Endothelial cell of umbilical vein (primary cell): ENCODE measurements around the gene TBC1D9. TPM values are rescaled to one million over a fixed set of nuclear protein-coding genes. Genes with fewer than 3 reads are reported as not detected.
A peak's percentile ranks its signal among the peaks of the same experiment; 100 is the strongest.

Source experiments
- BruUV-seq: library from RNA; stranded (reverse); fragments of 400-500 nt; replicated peaks from 2 replicates; lab custom pipeline; 2021; lab: Mats Ljungman, UMichigan
- CTCF ChIA-PET: fragments of 300-600, 350-600 bp; sonication (Branson Sonifier 250); formaldehyde crosslinking; loops from one replicate; lab custom pipeline; 2021; ENCODE audit warnings: antibody characterized with exemption, inconsistent platforms; lab: Charles Lee
- POLR2A ChIA-PET: fragments of 300-600, 350-600 bp; sonication (Branson Sonifier 250); formaldehyde crosslinking; loops from one replicate; lab custom pipeline; 2021; ENCODE audit warnings: antibody characterized with exemption, inconsistent platforms; lab: Charles Lee
- DNase-seq: peaks from one replicate; pipeline ENCODE4 v3.0.0-alpha.2; 2011; ENCODE audit warnings: low read depth, low spot score
- FAIRE-seq: peaks from 2 replicates; lab custom pipeline; 2011; peaks lifted over from hg19 to GRCh38; lab: Jason Lieb, UNC
- H2AFZ ChIP-seq: 2 replicates; pipeline ENCODE4 v1.6.0; 2012; ENCODE audit warnings: low read depth, low read length, control low read depth, inconsistent platforms
- H3K27ac ChIP-seq: 2 replicates; pipeline ENCODE4 v1.5.1; 2011; ENCODE audit warnings: low read depth, mild to moderate bottlenecking, control low read depth, low read length, moderate library complexity; ENCODE audit not compliant: insufficient read depth
- H3K27me3 ChIP-seq, 2 experiments: 2 replicates each; pipeline versions ENCODE4 v1.6.0 to v1.6.1; 2011; ENCODE audit warnings: low read length in 2 of 2, mixed read lengths in 1 of 2; ENCODE audit not compliant: control insufficient read depth in 2 of 2, insufficient read depth in 2 of 2
- H3K36me3 ChIP-seq, 2 experiments: 2 replicates in 1 of 2; 3 replicates in 1 of 2; pipeline ENCODE4 v1.5.1; 2011; ENCODE audit warnings: low read length in 2 of 2, mild to moderate bottlenecking in 1 of 2, moderate library complexity in 1 of 2; ENCODE audit not compliant: control insufficient read depth in 2 of 2, insufficient read depth in 2 of 2; ENCODE audit errors: extremely low read depth in 1 of 2
- H3K4me1 ChIP-seq: 3 replicates; pipeline ENCODE4 v1.5.1; 2011; ENCODE audit warnings: mild to moderate bottlenecking, low read length; ENCODE audit not compliant: control insufficient read depth, insufficient read depth; ENCODE audit errors: extremely low read depth
- H3K4me2 ChIP-seq: 2 replicates; pipeline ENCODE4 v1.6.1; 2011; ENCODE audit warnings: low read length, control low read depth, mixed read lengths; ENCODE audit not compliant: insufficient read depth
- H3K4me3 ChIP-seq, 3 experiments: fragments of 200-600 bp in 1 of 3; sonication (generic), shearing (Covaris generic) in 1 of 3; replicated peaks in 1 of 3; 2 replicates each; pipeline ENCODE4 v1.5.1; 2011 to 2016; ENCODE audit warnings: control low read depth in 3 of 3, low read length in 3 of 3, mild to moderate bottlenecking in 2 of 3, inconsistent platforms in 1 of 3, low read depth in 1 of 3, moderate library complexity in 1 of 3; ENCODE audit not compliant: insufficient read depth in 1 of 3
- H3K79me2 ChIP-seq: 2 replicates; pipeline ENCODE4 v1.6.0; 2012; ENCODE audit warnings: low read length, inconsistent platforms; ENCODE audit not compliant: control insufficient read depth, insufficient read depth
- H3K9ac ChIP-seq: replicated peaks from 2 replicates; pipeline ENCODE3; 2011; ENCODE audit warnings: low read length, control low read depth; ENCODE audit not compliant: insufficient read depth; ENCODE audit errors: extremely low read depth
- H3K9me1 ChIP-seq: replicated peaks from 3 replicates; pipeline ENCODE4 v1.6.0; 2011; ENCODE audit warnings: mild to moderate bottlenecking, low read length; ENCODE audit not compliant: control insufficient read depth, insufficient read depth; ENCODE audit errors: extremely low read depth
- H3K9me3 ChIP-seq: replicated peaks from 2 replicates; pipeline ENCODE4 v1.5.1; 2012; ENCODE audit warnings: low read length, inconsistent platforms; ENCODE audit not compliant: control insufficient read depth, insufficient read depth
- H4K20me1 ChIP-seq: replicated peaks from 2 replicates; pipeline ENCODE3; 2011; ENCODE audit warnings: mild to moderate bottlenecking, low read length; ENCODE audit not compliant: control insufficient read depth, insufficient read depth; ENCODE audit errors: extremely low read depth
- CTCF ChIP-seq, 2 donors: IDR thresholded peaks; 1 replicate in 1 of 2; 2 replicates in 1 of 2; pipeline ENCODE4 v1.5.1; 2011; ENCODE audit warnings: low read length in 2 of 2, mild to moderate bottlenecking in 2 of 2, moderate library complexity in 2 of 2, control low read depth in 1 of 2, inconsistent platforms in 1 of 2, low read depth in 1 of 2; ENCODE audit not compliant: insufficient read depth in 1 of 2; ENCODE audit errors: extremely low read depth in 1 of 2
- EZH2 ChIP-seq: IDR thresholded peaks from 2 replicates; pipeline ENCODE4 v1.6.1; 2012; ENCODE audit warnings: borderline replicate concordance, low read depth, mild to moderate bottlenecking, moderate library complexity, low read length, inconsistent platforms; ENCODE audit not compliant: severe bottlenecking
- FOS ChIP-seq: IDR thresholded peaks from 2 replicates; pipeline ENCODE4 v1.6.1; 2011; ENCODE audit warnings: mild to moderate bottlenecking, low read length, moderate library complexity, borderline replicate concordance; ENCODE audit not compliant: insufficient read depth
- GATA2 ChIP-seq: IDR thresholded peaks from 2 replicates; pipeline ENCODE4 v1.7.0; 2011; ENCODE audit warnings: low read depth, mild to moderate bottlenecking, moderate library complexity, mixed read lengths, low read length; ENCODE audit not compliant: insufficient read length, insufficient read depth
- JUN ChIP-seq: IDR thresholded peaks from 2 replicates; pipeline ENCODE4 v1.6.1; 2011; ENCODE audit warnings: borderline replicate concordance, low read depth; ENCODE audit not compliant: insufficient read length, insufficient read depth
- MAX ChIP-seq: IDR thresholded peaks from 2 replicates; pipeline ENCODE4 v1.6.1; 2011; ENCODE audit not compliant: insufficient read depth, insufficient read length
- MYC ChIP-seq: IDR thresholded peaks from one replicate; pipeline ENCODE4 v1.6.1; 2011; ENCODE audit warnings: mild to moderate bottlenecking, low read depth, low read length
- POLR2A ChIP-seq: IDR thresholded peaks from 2 replicates; pipeline ENCODE4 v1.6.1; 2012; ENCODE audit warnings: low read depth, mild to moderate bottlenecking, control low read depth, low read length
- POLR2AphosphoS5 ChIP-seq: IDR thresholded peaks from 2 replicates; pipeline ENCODE4 v1.6.1; 2012; ENCODE audit warnings: low read depth, mild to moderate bottlenecking, control low read depth, low read length, moderate library complexity; ENCODE audit not compliant: insufficient read depth
- dilution Hi-C: fragments of 300-500 bp; cut with MboI; formaldehyde crosslinking; loops from one replicate; pipeline ENCODE4 v1.15.0; 2019; ENCODE audit warnings: low sequenced_read_pairs; ENCODE audit not compliant: extremely low pct_ligation_motif_present
- intact Hi-C: fragments of 100-400 bp; cut with micrococcal nuclease; formaldehyde crosslinking; loops from one replicate; pipeline ENCODE4 v1.10.0; 2022
- polyA plus RNA-seq, 4 experiments: library from polyadenylated mRNA; depleted of rRNA in 3 of 4; stranded (reverse) in 3 of 4; unstranded in 1 of 4; fragments of >200 nt; gene quantifications; 2 replicates each; pipeline versions ENCODE4 v1.2.1 to v1.2.3, GENCODE V29; 2011 to 2012; ENCODE audit warnings: missing spikeins in 1 of 4
- total RNA-seq: library from RNA; stranded (reverse); gene quantifications from 2 replicates; pipeline ENCODE4 v1.2.3, GENCODE V29; 2021

Gene TBC1D9
- total and polyA plus RNA-seq, 2 donors (not counting 3 experiments of a cell fraction or from before 2014, with no cell fraction given): 21.7 to 45.3 TPM

- Histone ChIP-seq H4K20me1 (no peaks in the 10 kb centered on the region), H3K9ac (peak overlapping the region; percentile 98), H3K9me1 (no peaks in the 10 kb centered on the region), H3K4me2 (peak overlapping the region; percentile 85), H3K4me3 (peak overlapping the region in 2 of 3 experiments; percentile 69 to 89), H3K36me3 (no peaks in the 10 kb centered on the region), H3K27ac (peak overlapping the region; percentile 98), H3K79me2 (peaks cover 26% of the 10 kb centered on the region), H2AFZ (no peak overlapping the region), H3K9me3 (no peaks in the 10 kb centered on the region), H3K4me1 (peaks cover 14% of the 10 kb centered on the region), H3K27me3 (no peaks in the 10 kb centered on the region)
- DNase-seq: no peak
- TF ChIP-seq FOS (no peak), POLR2AphosphoS5 (no peak), EZH2 (no peak), MYC (no peak), GATA2 (no peak), CTCF (IDR thresholded peaks at IDR 0.05; ENCODE audit: extremely low read depth in 1 of 2, insufficient read depth in 1 of 2, low read depth in 1 of 2, low read length in 2 of 2) (no peak), MAX (no peak), JUN (no peak), POLR2A (no peak)
- ChIA-PET POLR2A (interaction anchor here (0.5 to 1.8 kb wide), 5 partner anchors 10 to 54 kb away, joined by 3 to 17 read pairs (median 4); no protein-coding TSS in a partner anchor), CTCF (interaction anchor here (0.8 to 1.6 kb wide), 15 partner anchors 11 to 427 kb away, joined by 3 to 12 read pairs (median 5); no protein-coding TSS in a partner anchor)
- intact Hi-C loops: loop anchor here (1.0 to 5.0 kb wide), 4 partner anchors 38 to 384 kb away; partner anchors contain the start of gene SCOC
- dilution Hi-C loops: no loop called here
- no peak for FAIRE-seq
- no TSS peak for BruUV-seq
Measured at GRCh38 chr4:140757232-140757630, 1.0 kb upstream of the TBC1D9 start.
